Measurements from ENCODE around the gene PRUNE1.

GRCh38 chr1:151047591-151047924 lies 39.3 kb downstream of the PRUNE1 start, which contains the start of gene C1orf56:
- TF ChIP-seq CTCF (IDR thresholded peaks at IDR 0.05) (peak in 1 of 6 experiments; percentile 2), POLR2A (IDR thresholded peaks at IDR 0.05) (peak in 1 of 2 donors; percentile 38)

All from Peyer's patch (tissue), 4 donors.